Raji (cell line): ENCODE data around the gene UBR7.

ENCODE experiments used
- POLR2A ChIP-seq: IDR thresholded peaks from 2 replicates; pipeline ENCODE4 v1.6.1; 2011; ENCODE audit warnings: low read depth, low read length, control low read depth; ENCODE audit not compliant: insufficient read depth

The UBR7 gene

DNA sequence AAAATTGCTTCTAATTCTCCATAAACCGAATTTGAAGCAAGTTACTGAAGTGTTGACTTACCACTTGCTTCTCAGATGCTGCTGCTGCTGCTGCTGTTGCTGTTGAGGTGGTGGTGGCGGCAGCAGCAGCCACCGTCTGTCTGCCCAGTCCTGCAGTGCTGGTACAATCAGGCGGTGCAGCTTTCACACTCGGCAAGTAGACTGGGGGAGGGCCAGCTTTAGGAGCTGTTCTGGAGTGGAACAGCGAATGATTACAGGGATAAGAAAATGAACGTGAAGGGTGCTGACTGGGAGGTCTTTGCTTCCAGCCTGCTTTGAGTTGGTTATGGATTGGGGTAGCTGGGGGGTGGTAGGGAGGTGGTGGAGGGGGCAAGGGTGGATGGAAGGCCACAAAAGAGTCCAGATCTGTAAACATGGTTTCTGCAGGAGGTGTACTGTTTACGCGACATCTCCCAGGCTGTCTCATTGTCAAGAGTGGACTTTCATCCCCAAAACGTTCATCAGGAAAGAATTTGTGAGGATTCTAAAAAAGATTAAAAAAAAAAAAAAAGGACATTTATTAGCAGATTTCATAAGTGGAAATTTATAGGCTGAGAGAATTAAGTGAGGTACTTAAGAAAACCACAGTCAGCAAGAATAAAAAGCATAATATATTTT, 38.8 kb downstream of the UBR7 start:
- TF ChIP-seq POLR2A, result no peak

GRCh38 chr14:93246534-93246933, 39.5 kb downstream of the UBR7 start:
- no peak for TF ChIP-seq POLR2A

- no peak for TF ChIP-seq POLR2A
These were observed 42.2 kb downstream of the UBR7 start for GRCh38 chr14:93249128-93249831.

DNA sequence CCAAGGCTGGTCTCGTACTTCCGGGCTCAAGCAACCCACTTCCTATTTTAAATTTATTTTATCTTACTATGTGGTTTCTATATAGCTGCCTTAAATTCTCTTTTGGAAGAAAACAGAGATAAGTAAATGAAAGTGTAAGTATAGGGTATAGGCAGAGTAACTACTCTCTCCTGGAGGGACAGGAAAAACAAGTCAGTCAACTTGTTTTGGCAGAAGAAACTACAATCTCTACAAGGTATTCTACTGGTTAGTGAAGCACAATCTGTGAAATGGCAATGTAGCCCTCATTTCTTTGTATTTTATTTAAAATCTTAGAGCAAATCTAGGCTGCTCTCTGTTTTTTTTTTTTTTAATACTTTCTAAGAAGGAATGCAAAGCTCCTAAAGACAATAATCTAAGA, 55.4 kb downstream of the UBR7 start:
- TF ChIP-seq POLR2A, result no peak

GRCh38 chr14:93263416-93263815, 56.4 kb downstream of the UBR7 start:
- TF ChIP-seq POLR2A, result no peak

DNA sequence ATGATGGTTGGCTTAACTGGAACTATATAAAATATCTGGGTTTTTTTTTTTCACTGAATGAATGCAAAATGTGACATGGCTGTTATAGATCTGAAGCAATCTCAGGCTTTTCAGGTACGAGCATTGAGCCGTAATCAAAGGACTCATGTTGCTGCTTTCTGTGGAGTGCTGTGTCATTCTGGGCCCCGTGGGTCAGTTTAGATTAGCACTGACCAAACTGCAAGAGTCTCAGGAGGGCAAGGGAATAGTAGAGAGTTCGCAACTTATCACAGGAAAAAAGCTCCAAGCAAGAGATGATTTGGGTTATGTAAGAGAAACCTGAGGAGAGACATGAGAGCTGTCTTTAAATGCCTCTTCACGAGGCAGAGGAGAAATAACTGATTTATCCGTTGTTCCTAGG, 59.1 kb downstream of the UBR7 start:
- no peak for TF ChIP-seq POLR2A

DNA sequence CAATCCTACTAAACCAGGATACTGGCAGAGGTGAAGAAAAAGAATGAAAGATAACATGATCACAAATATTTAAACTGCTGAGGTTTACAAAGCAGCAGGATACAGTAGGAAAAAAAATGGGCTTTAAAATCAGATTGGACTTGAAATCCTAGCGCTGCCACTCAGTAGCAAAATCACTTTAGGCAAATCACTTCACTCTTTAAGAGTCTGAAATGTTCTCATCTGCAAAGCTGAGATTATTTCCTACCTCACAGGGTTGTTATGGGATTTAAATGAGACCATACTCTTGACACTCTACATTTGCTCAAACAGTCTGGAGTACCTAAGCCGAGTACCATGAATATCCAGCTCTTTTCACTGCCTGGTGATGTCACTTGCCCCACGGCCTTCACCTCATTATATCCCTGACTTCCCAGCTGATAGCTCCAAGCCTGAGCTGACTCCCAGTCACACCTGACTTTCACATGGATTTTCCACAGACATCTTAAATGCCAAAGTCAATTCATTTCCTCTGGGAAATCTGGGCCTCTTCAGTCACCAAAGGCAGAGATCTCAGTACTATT, 60.2 kb downstream of the UBR7 start:
- TF ChIP-seq POLR2A, result no peak

GRCh38 chr14:93268406-93268805, 61.4 kb downstream of the UBR7 start:
- TF ChIP-seq POLR2A, result no peak

- no peak for TF ChIP-seq POLR2A
These were observed 62.4 kb downstream of the UBR7 start for GRCh38 chr14:93269341-93270068.

- TF ChIP-seq POLR2A, result no peak
These were observed 64.1 kb downstream of the UBR7 start for GRCh38 chr14:93271111-93271510.

DNA sequence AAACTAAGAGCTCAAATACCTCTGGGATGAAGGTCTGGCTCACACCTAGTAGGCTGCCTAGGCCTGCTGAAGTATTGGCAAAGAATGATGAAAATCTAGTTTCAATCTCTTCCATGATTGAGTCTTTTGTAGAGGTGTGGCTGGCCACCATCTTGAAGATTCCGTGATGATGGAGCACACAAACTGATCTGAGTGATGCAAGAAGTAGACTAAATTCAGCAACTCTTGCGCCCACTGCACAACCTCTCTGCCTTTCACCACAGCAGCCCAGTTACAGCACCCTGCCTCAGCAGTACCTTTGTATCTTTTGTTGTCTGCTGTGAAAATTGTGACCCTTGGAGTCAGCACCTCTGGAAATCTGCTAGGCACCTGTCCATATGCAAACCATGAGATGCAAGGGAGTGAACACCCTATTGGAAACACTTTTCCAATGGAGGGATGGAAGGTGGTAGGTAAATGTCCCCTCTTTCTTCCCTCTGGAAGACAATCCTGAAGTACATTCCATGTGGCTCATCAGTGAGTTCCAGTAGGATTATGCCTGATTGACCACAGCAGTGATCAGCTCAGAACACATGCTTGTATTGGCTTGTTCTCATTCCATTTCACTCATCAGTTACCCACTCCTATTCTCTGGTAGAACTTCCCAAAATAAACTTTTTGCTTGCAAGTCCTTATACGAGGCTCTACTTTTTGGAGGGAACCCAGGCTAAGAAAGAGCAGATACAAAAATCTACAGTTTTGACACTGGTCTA, 67.2 kb downstream of the UBR7 start:
- no peak for TF ChIP-seq POLR2A

- no peak for TF ChIP-seq POLR2A
These were observed 69.1 kb downstream of the UBR7 start for GRCh38 chr14:93276031-93276716.
